HG02571 (cell line): ENCODE data around the gene CACNA1D.
A peak's percentile ranks its signal among the peaks of the same experiment; 100 is the strongest.

ENCODE experiments used
- ATAC-seq: cut with Tn5 transposase; IDR thresholded peaks from one replicate; pipeline ENCODE4 v1.9.1; 2021; ENCODE audit warnings: mild to moderate bottlenecking, moderate library complexity; ENCODE audit not compliant: unreplicated experiment

CACNA1D gene

GRCh38 chr3:53837331-53837730, 342.9 kb downstream of the CACNA1D start:
- ATAC-seq = no peak

DNA sequence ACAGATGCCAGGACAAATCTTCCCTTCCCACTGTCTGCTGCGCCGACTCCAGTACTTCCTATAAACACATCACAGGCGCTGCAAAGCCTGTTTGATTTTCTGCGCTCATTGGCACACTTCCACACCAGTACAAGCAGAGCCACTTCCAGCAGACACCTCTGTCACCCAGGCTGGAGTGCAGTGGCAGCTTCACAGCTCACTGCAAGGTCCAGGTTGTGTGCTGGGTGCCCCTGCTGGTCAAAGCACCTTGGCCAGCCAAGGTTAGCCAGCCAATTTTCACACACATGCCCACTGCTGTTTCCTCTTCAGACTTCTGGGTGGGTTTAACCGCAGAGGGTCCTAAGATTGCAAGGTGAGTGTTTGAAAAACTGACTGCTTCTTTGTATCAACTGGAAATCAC, 346.9 kb downstream of the CACNA1D start:
- ATAC-seq = no peak

DNA sequence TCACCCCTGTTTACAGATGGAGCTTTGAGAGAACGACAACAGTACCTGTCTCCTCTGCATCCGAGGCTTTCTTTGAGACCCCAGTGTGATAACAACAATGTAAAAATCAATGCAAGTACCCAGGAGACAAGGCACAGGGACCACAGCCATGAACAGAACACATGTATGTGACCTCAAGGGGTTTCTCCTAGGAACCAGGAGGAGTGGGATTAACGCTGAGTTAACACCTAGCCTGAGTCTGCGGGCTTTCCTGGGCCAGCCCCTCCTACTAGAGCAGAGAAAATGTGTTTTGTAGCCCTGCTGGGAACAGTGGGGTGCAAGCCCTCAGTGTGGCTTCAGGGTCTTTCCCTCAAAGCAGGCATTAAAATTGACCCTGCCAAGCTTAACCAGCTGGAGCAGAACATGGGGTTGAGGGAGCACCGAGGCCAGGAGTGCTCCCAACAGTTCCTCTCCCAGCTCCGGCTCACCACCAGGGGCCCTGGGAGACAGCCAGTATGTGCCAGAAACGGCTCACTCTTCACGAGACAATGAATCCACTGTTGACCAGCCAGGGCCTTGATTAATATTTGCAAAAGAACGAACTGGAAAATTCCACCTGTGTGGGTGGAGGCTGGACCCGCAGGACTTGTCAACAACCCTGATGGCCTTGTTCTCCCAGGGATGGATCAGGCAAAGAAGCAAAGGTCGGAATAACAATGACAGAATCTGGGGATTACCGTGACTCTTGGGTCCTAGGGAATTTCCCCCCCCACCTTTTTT, 348.2 kb downstream of the CACNA1D start:
- no peak for ATAC-seq

GRCh38 chr3:53843195-53844177, 349.1 kb downstream of the CACNA1D start:
- ATAC-seq = no peak

DNA sequence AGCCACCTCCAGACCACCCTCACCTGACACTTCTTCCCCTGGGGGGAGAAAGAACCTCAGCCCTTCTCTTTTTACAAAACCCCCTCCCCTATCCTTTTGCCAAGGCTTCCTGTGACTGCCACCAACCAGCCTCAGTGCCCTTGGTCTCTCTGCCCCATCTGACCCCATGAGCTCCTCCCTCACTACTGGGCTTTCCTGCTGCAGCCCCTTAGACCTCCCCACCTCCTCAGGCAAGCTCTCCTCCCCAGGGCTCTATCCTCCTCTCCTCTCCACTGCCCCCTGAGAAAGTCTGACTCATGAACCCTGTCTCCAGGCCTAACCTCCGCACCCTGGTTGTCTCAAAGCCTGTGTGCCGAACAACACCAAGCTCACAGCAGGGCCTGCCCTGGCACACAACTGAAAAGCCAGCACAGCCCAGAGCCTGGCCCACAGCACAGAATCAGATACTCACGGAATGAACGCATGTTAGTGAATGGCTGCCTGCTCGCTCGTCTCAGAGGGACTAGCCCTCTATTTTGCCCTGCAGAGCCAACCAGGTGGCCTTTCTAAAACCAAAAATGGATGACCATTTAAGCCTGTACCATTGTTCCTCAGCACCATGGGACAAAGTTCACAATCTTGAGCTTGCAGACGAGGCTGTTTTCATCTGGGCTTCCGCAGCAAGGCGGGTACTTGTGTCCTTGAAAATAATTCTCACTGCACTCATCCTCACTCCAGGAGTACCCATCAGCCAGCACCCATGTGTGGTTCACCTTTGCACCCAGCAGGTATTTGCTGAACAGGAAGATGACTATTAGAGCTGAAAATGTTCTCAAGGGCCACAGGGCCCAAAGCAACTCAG, 350.1 kb downstream of the CACNA1D start:
- no peak for ATAC-seq

- ATAC-seq = peak; percentile 29
Observed at GRCh38 chr3:53845103-53845880, 350.9 kb downstream of the CACNA1D start.

- no peak for ATAC-seq
Observed at GRCh38 chr3:53845881-53846133, 351.4 kb downstream of the CACNA1D start.

DNA sequence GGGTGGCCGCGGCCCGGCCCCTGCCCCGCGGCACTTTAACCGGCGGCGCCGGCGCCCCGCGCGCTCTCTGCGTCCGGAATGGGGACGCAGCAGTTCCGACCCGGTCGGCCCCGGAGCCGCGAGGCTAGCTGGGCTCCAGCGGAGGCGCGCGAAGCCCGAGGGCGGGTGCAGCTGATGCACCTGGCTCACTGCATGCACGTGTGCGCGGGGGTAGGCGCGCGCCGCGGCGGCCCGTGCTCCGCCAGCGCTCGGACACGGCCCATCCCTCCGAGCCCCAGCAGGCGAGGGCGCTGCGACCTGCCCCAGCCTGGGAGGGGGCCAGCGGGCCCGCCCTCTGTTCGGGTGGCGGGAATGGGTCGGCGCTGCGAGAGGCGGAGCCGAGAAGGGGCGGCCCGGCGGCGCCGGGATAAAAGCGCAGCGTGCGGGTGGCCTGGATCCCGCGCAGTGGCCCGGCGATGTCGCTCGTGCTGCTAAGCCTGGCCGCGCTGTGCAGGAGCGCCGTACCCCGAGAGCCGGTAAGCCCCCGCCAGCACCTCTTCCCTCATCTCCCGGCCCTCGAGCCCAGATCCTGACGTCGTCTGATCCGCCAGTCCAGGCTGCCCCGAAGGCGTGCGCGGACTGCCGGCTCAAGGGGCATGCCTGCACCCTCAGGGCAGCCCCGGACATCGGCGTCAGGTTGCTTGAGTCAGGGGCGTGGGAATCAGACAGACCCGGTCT, 351.9 kb downstream of the CACNA1D start, which contains the start of the genes CHDH and IL17RB:
TSS of gene CHDH (minus strand) at position 286 of the 717 bp plus-strand sequence. CDS start 22,411 bp downstream, outside the sequence.
TSS of gene IL17RB (plus strand) at position 435 of the 717 bp plus-strand sequence. CDS start at position 456, 21 bp downstream.
- ATAC-seq = peak; percentile 47

GRCh38 chr3:53846851-53847155, 352.4 kb downstream of the CACNA1D start:
- no peak for ATAC-seq

- no peak for ATAC-seq
Observed at GRCh38 chr3:53849916-53850315, 355.5 kb downstream of the CACNA1D start.

GRCh38 chr3:53850895-53851294, 356.5 kb downstream of the CACNA1D start:
- ATAC-seq = no peak

GRCh38 chr3:53856964-53857363, 362.6 kb downstream of the CACNA1D start:
- ATAC-seq = no peak

DNA sequence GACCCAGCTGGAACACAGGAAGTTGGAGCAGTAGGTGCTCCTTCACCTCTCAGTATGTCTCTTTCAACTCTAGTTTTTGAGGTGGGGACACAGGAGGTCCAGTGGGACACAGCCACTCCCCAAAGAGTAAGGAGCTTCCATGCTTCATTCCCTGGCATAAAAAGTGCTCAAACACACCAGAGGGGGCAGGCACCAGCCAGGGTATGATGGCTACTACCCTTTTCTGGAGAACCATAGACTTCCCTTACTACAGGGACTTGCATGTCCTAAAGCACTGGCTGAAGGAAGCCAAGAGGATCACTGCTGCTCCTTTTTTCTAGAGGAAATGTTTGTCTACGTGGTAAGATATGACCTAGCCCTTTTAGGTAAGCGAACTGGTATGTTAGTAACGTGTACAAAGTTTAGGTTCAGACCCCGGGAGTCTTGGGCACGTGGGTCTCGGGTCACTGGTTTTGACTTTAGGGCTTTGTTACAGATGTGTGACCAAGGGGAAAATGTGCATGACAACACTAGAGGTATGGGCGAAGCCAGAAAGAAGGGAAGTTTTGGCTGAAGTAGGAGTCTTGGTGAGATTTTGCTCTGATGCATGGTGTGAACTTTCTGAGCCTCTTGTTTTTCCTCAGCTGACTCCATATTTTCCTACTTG, 363.8 kb downstream of the CACNA1D start:
- ATAC-seq = no peak

DNA sequence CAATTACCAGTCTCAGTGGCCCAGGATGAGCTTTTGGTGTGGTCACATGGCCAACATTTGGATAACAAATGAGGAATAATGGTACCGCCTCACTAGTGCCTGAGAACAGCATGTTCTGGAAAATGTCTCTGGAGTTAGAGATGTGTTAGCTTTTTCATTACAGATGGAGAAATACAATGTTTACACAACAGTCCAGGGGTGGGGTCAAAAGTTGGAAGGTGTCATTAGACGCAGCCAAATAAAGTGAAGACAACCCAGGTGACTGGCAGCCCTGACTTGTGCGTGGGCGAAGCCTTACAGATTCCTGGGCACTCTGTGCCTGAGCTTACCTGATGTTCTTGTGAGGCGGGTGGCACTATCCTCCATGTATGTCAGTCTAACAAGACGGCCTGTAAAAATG, 364.8 kb downstream of the CACNA1D start:
- ATAC-seq = no peak

DNA sequence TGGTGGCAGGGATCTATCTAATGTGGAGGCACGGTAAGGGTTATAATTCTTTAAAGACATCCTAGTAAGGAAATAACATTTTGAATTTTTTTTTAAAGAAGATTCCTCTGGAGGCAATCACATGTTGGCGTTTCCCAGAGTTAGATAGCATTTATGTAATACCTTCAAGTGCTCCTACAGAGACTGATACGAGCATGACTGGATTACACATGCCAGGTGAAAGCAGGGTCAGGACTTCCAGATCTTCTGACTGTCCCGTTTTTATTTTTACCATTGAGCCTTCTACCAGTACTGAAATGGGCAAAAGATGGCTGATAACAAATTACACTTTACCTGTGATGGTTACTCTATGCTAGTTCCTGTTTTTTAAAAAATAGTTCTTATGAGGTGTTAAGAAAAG, 365.8 kb downstream of the CACNA1D start:
- no peak for ATAC-seq

GRCh38 chr3:53862241-53862640, 367.8 kb downstream of the CACNA1D start:
- no peak for ATAC-seq

- ATAC-seq = no peak
Observed at GRCh38 chr3:53863145-53863544, 368.7 kb downstream of the CACNA1D start.
